SH-SY5Y (cell line): ENCODE results near the gene CMAS.

ENCODE experiments used
- GATA2 ChIP-seq: IDR thresholded peaks from 2 replicates; pipeline ENCODE4 v1.6.1; 2011; ENCODE audit warnings: mild to moderate bottlenecking, low read depth, low read length
- GATA3 ChIP-seq: IDR thresholded peaks from 2 replicates; pipeline ENCODE4 v1.6.1; 2011; ENCODE audit warnings: low read depth, mild to moderate bottlenecking, low read length, moderate library complexity

Gene CMAS

GRCh38 chr12:22039361-22039760 lies 6.7 kb upstream of the CMAS start:
- TF ChIP-seq GATA3 (no peak), GATA2 (no peak)

DNA sequence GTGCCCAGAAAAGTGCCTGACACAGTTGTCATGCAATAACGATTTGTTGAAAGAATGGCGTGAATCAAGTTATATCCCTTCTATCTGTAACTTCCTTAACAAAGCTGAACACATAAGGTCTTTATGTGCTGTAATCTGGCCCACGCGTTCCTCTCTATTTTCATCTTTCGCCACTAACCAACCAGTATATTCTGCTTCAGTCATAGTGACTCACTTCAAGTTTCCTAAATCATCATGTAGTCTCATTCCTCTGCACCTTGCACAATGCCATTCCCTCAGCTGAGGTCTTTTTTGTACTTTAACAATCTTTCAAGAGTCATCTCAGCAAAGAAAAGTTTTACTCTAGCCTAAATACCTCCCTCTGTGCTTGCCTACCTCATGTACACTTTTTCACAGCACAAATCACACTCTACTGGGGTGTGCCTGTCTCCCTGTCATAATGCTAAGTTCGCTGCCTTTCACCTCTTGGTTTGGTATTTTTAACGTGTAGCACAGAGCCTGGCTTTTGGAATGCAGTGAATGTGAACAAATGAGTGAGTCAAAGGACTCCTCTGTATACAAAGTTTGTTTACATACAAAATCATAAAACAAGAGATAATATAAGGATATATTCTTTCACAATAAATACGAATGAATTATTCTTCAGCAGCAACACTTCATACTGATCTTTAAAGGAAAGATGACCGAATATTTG lies 2.9 kb upstream of the CMAS start:
- no peak for TF ChIP-seq GATA2
- TF ChIP-seq GATA3: no peak

- TF ChIP-seq GATA3 (no peak), GATA2 (no peak)
Observed at GRCh38 chr12:22043943-22044342, 2.1 kb upstream of the CMAS start.

- TF ChIP-seq GATA2 (no peak), GATA3 (no peak)
Observed at GRCh38 chr12:22044391-22044790, 1.6 kb upstream of the CMAS start.

DNA sequence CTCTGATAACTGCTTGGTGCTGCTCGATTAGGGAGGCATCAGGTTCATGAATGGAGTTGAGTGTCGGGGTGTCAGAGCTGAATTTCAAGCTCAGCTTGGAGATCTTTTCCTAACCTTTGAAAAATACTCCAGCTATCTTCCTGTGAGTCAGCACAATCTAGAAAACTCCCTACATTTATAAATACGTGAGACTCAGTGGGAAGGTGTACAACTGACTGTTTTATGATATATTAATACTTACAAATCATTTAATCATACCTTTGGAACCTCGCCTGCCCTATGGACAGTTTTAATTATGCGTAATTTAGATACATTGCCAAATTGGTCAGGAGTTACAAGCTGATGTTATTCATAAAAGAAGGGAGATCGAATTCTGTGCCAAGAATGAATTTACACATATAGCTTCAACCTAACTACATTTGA lies 961 bp downstream of the CMAS start:
- TF ChIP-seq GATA2 (no peak), GATA3 (no peak)

DNA sequence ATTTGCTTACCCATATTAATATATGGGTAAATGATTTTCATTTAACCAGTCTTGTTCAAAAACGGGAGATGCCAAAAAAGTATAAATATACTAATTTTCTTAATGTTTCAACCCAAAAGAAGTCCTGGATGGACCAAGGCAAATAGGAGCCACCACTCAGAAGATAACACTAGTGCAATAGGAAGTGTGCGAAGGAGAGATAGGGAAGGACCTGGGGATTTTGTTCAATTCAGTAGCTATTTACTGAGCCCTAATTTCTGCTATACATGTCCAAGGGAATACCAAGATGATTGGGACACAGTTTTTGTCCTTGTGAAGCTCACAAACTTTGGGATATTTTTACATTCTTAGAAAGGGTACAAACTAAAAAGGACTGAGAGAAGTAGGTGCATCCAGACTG lies 1.5 kb downstream of the CMAS start:
- TF ChIP-seq GATA2 (no peak), GATA3 (no peak)

DNA sequence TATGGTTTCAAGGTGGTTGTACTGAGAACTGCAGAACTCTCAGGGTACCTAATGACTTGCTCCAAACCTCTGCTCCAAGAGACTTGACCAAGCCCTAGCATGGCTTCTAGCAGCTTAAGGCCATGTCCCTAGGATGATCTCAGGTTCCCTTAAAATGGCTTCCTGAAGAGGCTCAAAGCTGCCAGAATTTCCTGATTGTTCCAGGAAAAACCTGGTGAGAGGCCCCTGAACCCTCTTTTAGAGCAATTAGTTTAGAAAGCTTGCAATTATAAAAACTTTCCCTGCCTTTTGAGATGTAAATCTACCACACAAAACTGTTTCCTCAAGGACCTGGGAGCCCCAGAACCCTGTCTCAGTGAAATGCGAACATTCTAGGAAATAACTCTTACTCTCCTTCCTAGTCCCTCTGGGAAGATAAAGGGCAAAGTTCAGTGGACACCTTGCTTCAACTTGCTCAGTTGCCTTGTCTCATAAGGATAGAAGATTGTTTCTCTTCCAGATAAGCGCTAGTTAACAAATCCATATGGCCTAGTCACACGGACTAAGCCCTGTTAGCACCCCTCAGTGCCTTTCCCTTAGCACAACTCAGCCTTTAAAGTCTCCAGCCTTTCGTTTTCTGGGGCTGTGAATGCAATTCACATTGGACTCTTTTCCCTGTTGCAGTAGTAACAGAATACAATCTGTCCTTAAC lies 2.5 kb downstream of the CMAS start:
- TF ChIP-seq GATA3 (no peak), GATA2 (no peak)

- TF ChIP-seq GATA2 (no peak), GATA3 (no peak)
Observed at GRCh38 chr12:22050078-22050477, 4.1 kb downstream of the CMAS start.

DNA sequence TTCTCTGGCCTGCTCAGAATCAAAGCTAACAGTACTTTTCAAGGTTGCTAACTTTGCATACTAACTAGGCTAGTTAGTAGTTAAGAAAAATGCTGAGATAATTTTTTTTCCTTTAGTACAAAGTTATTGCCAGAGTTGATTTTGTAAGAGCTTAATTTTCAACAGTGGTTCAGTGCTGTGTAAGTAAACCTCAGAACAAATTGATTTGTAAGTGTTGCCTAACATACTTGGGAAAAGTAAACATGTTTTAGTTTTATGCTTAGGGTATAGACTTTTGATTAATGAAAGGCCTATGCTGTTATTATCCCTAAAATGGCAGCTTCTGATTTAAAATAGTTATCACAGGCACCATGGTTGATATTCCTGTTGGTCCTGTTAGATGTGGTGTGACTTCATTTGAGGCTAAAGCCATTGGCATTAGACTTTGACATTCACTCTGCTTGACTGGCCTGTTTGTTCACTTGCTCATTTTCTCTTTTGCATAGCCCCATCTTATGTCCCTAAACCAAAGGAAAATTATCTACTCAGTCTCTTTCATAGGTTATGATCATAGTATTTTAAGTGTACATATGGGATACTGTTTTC lies 5.2 kb downstream of the CMAS start:
- no peak for TF ChIP-seq GATA3
- no peak for TF ChIP-seq GATA2

DNA sequence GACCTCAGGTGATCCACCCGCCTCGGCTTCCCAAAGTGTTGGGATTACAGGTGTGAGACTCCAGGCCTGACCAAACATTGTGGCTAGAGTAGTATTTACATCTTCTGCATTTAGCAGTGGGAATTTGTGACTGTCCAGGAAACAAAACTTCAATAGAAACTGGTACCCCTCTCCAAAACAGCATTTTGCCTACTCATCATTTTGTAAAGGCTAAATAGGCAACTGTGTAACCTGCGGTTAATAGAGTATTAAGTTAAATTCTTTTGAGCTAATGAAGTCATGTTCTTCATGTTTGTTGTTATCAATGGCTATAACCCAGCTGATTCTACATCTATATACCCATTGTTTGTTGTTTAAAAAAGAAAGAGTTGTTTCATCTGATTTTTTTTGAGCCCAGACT lies 8.1 kb downstream of the CMAS start:
- TF ChIP-seq GATA3 (no peak), GATA2 (no peak)

- TF ChIP-seq GATA2 (no peak), GATA3 (no peak)
Observed at GRCh38 chr12:22056607-22057006, 10.6 kb downstream of the CMAS start.

GRCh38 chr12:22059976-22060647 lies 14.1 kb downstream of the CMAS start:
- no peak for TF ChIP-seq GATA2
- no peak for TF ChIP-seq GATA3

DNA sequence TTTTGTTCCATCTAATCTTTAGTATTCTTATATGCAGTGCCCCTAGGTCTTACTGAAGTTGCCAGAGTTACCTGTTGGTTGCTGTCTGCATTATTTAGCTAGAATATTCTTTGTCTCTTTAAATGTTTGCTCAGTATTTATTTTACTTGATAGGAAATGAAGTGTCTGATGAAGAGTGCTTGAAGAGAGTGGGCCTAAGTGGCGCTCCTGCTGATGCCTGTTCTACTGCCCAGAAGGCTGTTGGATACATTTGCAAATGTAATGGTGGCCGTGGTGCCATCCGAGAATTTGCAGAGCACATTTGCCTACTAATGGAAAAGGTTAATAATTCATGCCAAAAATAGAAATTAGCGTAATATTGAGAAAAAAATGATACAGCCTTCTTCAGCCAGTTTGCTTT lies 18.9 kb downstream of the CMAS start:
- no peak for TF ChIP-seq GATA3
- no peak for TF ChIP-seq GATA2

- TF ChIP-seq GATA3: no peak
- TF ChIP-seq GATA2: no peak
Observed at GRCh38 chr12:22066310-22066709, 20.3 kb downstream of the CMAS start.
